GM18858 (cell line): Measurements from ENCODE around the gene ALOX15B.
"Not testable (repeated sequence)": the region's sequence is repeated elsewhere in the genome, so short reads cannot be mapped to it uniquely, and the experiment has no call there.

Experiments used
- ATAC-seq: cut with Tn5 transposase; IDR thresholded peaks from one replicate; pipeline ENCODE4 v1.9.1; 2021; ENCODE audit not compliant: unreplicated experiment

ALOX15B gene

GRCh38 chr17:8013731-8014557, 24.9 kb upstream of the ALOX15B start:
- no peak for ATAC-seq

- ATAC-seq, result no peak
These were observed 24.4 kb upstream of the ALOX15B start for GRCh38 chr17:8014558-8014850.

DNA sequence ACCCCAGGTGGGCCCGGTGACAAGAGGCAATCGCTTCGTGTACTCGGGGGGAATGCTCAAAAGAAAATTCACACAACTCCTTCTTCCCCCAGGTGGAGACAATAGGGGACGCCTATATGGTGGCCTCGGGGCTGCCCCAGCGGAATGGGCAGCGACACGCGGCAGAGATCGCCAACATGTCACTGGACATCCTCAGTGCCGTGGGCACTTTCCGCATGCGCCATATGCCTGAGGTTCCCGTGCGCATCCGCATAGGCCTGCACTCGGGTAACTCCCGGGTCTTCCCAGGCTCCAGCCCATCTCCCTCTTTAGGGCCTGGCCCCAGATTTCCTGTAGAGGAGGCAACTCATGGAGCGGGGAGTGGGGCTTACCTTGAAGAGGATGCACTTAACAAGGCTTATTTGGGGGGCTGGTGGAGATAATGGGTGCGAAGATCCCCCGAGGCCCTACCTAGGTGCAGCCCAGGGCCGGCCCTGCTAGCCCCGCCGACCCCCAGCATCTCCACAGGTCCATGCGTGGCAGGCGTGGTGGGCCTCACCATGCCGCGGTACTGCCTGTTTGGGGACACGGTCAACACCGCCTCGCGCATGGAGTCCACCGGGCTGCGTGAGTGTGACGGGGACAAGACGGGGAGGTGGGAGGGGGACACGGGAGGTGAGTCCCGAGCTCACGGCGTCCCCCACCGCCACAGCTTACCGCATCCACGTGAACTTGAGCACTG, 23.5 kb upstream of the ALOX15B start:
- ATAC-seq, result no peak

- ATAC-seq, result no peak
These were observed 22.8 kb upstream of the ALOX15B start for GRCh38 chr17:8015957-8016631.

- no peak for ATAC-seq
These were observed 22.0 kb upstream of the ALOX15B start for GRCh38 chr17:8016632-8017424.

- no peak for ATAC-seq
These were observed 20.4 kb upstream of the ALOX15B start for GRCh38 chr17:8018436-8018835.

GRCh38 chr17:8019166-8019565, 19.7 kb upstream of the ALOX15B start:
- no peak for ATAC-seq

DNA sequence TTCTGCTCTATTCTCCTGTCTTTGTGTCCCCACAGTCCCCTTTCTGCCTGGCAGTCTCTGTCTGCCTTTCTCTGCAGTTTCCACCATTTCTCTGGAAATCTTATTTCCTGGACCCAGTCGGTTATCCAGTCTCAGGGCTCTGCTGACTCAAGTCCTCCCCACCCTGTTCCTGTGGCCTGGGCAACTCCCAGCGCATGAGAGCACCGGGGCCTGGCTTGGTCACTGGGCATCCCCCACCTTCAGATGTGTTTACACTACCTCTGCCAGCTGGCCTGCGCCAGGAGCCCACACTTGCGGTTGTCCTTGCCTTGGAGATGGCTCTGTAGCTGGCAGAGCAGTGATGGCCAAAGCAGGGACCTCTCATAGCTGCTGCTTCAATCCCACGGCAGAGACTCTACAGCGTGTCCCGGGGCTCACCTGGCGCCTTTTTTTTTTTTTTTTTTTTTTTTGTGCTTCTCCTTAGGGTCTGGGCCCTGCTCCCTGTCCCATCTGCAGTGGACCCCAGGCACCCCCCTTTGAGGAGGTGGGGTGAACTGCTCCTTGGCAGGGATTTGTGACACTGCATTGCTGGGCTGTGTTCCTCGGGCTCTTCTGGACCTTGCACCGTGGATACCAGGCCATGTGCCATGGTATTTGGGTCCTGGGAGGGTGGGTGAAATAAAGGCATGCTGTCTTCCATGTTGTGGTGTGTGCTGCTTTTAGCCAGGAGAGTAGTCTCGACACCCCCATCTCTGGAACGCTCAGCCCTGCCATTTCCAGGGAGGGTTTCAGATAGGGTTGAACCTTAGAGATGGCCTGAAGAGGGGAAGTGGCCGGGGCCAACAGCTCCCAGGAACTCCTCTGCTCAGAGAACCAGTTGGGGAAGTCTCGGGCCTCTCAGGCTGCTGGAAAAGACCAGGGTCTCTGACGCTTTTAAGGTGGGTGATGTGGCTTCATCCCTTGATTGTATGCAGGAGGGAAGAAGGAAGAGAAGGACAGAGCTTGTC, 18.9 kb upstream of the ALOX15B start:
- ATAC-seq, result no peak

DNA sequence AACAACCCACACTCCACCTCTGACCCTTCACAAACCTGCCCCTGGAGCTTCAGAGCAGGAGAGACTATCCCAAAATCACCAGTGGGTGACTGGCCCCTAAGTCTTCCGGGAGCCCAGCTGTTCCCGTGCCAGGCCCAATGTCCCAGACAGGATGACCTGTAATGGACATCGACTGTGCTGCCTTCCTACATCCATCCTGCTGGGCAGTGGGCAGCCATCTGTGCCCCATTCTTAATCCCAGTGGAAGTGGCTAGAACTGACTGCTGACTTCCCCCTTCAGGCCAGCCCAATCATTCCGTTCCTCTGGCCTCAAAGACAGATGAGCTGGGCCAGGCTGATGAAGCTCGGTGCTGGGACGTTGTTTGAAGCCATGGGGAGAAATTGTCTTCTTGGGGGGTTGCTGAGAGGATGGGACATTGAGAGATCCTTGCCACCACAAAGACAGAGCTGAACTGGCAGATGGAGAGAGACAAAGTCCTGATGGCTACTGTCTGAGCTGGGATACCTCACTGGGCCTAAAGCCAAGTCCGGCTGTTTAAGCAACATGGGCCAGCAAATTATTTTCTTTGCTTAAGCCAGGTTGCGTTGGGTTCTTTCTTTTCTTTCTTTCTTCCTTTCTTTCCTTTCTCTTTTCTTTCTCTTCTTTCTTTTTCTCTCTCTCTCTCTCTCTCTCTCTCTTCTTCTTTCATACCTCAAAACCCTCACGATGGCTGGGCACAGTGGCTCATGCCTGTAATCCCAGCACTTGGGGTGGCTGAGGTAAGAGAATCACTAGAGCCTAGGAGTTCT, 17.9 kb upstream of the ALOX15B start:
- no peak for ATAC-seq

DNA sequence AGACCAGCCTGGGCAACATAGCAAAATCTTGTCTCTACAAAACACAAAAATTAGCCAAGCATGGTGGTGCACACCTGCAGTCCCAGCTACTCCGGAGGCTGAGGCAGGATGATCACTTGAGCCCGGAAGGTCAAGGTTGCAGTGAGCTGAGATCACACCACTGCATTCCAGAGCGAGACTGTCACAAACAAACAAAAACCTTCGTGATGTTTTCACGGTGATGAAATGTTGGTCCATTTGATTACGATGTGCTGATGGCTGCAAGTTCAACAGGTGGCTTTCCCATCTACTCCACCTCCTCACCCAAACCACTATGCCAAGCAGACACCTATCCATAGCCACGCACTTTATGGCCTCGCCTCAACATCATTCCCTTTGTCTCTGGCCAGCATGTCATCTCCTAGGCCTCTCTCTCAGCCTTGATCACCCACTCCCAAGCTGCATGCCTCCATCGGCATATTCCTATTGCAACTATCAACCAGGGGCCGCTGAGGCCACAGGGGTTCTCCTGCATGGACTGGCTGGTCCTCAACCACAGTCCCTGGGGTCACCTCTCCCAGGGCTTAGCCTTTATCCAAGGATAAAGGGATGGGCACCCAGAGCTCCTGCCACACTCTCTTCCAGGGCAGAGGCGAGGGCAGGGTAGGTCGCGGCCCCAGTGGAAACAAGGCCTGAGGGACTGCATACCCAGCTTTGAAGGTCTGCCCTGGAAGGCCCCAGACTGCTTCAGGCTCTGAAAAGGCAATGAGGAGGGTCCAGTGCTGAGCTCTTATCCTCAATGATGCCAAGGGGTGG, 17.1 kb upstream of the ALOX15B start:
- no peak for ATAC-seq

- ATAC-seq, result no peak
These were observed 16.4 kb upstream of the ALOX15B start for GRCh38 chr17:8022360-8023003.

- not testable (repeated sequence) for ATAC-seq
These were observed 14.7 kb upstream of the ALOX15B start for GRCh38 chr17:8024161-8024560.

- ATAC-seq, result no peak
These were observed 13.5 kb upstream of the ALOX15B start for GRCh38 chr17:8025176-8025911.

GRCh38 chr17:8029121-8029520, 9.7 kb upstream of the ALOX15B start:
- no peak for ATAC-seq

GRCh38 chr17:8031261-8031661, 7.6 kb upstream of the ALOX15B start:
- no peak for ATAC-seq

- no peak for ATAC-seq
These were observed 6.9 kb upstream of the ALOX15B start for GRCh38 chr17:8031950-8032349.

DNA sequence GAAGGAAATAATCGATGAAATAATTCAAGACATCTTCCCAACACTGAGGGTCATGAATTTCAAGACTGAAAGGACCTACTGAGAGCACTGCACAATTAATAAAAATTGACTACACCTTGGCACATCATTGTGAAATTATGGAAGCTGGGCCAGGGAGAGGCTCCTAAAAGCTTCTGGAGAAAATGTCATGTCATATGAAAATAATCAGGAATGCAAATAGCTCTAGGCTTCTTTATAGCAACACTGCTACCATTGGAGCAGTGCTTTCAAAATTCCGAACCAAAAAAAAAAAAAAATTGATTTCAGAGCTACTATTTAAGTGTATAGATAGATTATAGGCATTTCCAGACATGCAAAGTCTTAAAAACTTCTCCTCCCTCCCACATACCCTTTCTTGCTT, 6.4 kb upstream of the ALOX15B start:
- no peak for ATAC-seq
